GM19193 (cell line): ENCODE measurements around the gene AK2.
A peak's percentile ranks its signal among the peaks of the same experiment; 100 is the strongest.

Experiments
- POLR2A ChIP-seq: IDR thresholded peaks from 4 replicates; pipeline ENCODE4 v1.6.1; 2011; ENCODE audit not compliant: insufficient read depth, insufficient read length; ENCODE audit errors: extremely low read depth

Gene AK2

DNA sequence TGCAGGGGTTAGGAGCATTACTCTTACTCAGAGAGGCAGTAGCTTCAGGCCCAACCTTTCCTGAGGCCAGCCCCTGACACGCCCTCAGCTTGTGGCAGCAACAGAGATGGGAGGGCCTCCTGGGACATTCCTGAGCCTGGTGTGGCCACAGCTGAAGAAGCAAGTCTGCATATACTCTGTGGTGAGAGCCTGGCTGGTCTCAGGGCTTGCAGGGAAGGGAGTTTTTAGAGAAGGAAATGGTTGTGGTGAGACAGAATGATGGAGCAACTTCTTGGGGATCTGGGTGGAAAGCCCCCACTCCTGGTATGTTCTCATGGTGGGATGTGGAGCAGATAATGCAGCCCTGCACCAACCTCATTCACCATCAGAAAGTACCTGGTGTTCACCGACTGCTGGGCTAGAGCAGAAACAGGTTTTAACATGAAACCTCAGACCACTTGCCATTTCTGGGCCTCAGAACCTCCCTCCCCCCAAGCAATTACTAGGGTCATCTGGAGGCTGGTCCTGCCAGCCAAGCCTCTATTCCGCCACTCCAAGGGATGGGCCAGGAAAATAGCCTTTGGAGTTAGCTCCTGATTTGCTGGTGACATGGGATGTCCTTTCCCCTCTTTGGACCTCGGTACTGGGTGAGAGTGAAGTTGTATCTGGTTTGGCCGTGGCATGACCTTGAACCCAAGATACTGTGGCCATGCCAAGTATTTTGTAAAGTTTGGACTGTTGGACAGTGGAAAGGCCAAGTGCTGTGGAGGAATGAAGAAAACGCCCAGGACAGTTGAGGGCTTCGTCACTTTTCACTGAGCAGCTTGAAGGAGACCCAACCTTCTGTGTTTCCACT, 44.0 kb downstream of the AK2 start:
- TF ChIP-seq POLR2A: no peak

DNA sequence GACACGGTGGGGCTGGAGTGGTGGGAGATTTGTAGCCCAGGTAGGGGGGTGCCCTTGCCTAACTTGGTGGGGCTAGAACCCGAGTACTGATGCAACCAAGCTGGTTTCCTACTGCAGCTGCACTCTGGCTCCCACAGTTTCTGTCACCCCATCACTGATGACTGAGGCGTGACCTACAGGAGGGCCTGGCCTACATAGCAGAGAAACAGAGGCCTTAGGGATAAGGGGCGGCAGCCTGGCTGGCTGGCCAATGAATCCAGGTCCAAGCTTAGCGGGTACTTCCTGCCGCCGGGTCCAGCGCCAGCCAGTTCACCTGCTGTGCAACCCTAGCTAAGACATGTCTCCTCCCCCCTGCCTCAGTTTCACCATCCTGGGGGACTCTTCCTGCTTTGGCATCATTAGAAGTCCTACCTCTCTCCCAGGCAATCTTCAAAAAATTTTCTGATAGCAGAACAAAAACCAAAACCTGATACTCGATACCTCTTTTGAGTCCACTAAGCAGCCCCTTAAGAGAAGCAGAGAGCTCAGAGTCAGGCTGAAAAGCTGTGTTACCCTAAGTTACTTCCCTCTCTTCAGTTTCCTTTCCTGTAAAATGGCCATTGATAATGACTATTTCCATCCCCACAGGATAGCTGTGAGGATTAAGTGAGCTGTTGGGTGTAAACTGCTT, 44.7 kb downstream of the AK2 start:
- TF ChIP-seq POLR2A: peak; percentile 14

DNA sequence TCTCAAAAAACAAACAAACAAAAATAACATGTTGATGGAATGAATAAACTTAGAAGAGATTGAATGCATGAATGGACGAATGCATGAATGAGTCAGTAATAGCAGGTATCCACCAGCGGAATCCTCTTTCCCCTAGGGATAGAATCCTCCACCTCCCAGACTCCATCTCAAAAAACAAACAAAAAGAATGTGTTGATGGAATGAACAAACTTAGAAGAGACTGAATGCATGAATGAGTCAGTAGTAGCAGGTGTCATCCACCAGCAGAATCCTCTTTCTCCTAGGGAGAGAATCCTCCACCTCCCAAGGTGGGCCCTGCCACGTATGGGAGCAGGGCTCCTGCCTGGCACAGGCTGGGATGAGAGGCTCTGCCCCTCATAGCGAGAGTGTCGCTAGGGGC, 45.3 kb downstream of the AK2 start:
- no peak for TF ChIP-seq POLR2A

DNA sequence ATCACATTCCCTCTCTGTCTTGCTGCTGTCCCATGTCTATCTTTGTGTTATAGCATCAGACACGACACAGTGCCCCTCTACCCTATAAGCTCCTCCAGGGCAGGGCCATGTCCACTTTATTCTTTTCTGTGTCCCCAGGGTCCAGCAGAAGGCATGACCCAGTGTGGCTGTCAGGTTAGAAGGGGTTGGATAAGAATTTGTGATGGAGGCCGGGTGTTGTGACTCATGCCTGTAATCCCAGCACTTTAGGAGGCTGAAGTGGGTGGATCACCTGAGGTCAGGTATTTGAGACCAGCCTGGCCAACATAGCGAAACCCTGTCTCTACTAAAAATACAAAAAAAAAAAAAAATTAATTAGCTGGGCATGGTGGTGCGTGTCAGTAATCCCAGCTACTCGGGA, 45.8 kb downstream of the AK2 start:
- TF ChIP-seq POLR2A: no peak

DNA sequence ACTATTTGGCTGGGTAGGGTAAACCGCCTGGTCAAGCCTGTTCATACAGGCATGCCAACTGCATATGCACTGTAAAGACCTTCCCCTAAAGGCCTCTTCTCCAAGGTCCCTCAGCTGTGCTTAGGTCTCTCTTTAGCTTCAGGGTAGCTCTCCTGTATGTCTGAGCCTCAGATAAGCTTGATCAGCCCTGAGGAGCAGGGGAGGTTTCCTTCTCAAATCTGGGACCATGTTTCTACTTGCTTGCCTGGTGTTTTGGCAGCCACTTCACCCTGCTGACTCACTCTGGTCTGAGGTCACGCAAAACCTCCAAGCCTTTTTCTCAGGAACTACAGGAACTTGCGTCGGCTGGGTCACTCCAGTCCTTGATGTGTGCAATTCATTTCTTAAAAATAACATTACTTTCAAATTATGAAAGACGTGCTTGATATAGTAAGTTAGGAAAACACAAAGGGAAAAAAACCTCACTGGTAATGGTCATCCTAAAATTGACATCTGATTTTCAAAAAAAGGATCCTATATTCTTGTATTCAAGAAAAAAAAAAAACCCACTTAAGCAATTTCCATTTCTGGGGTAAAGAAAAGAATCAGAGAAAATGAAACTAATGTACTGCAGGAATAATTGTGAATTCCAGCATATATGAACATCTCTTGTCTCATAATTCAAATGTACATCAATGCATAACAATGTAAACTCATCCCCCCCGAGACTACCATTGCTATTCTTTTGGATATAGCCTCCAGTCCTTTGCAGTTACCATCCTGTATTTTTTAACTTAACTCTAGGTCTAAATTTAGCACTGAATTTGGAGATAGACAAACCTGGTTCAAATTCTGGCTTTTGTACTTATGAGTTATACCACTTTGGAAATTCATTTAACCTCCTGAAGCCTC, 47.3 kb downstream of the AK2 start:
- no peak for TF ChIP-seq POLR2A

DNA sequence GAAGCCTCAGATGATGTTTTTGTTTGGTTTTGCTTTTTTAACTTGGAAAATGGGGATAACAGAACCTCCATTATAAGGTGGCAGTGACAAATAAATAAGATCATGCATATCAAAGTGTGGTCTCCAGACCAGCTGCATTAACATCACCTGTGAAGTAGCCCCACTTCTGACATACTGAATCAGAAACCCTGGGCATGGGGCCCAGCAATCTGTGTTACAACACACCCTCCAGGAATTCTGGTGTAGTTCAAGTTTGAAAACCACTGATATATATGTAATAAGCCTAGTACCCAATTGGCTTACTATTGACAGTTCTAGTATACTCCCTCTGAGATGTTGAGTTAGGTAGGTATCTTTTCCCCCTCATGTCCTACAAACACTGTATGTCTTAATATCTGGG, 48.0 kb downstream of the AK2 start:
- no peak for TF ChIP-seq POLR2A

DNA sequence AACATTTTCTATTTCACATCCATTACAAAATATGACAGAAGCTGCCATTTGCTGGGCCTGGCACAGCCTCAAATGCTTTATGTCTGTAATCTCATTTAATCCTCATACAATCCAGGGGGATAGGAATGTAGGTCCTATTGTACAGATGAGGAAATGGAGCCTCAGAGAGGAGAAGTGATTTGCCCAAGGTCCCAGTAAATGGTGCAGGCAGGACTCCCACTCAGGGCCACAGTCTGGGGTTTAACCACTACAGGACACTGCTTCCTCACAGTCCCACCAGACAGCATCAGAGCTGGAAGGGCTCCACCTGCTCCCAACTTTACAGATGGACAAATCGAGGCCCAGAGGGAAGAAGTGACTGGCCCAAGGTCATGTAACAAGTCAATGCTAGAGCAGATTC, 51.5 kb downstream of the AK2 start:
- no peak for TF ChIP-seq POLR2A

DNA sequence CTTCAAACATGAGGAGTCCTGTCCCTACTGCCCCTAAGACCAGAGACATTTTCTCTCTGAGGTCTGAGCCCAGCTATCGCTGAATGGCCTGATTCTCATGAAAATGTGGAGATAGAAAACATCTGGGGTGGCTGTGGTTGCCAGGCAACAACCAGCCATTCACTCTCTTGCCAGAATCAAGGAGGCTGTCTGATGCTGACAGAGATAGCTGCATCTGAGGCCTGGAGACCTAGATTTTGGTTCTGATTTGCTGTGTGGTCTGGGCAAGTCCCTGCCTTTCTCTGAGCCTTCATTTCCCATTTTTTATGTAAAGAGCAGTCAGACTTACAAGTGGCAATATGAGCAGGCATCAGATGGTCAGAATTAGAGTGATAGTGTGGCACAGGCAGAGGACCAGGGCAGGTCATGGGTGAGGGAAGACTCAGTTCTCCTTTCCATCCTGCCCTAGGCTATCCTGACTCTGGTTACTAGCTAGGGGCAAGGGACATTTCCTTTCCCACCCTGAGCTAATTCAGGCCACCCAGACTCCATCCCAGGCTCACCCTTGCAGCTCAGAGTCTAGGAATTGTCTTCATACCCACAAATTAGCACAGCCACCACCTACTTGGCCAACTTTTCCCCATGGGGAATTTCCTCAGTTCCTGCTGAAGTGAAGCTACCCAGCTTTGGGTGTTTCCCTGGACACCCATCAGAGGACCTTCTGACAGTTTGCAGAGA, 52.1 kb downstream of the AK2 start:
- TF ChIP-seq POLR2A: no peak

DNA sequence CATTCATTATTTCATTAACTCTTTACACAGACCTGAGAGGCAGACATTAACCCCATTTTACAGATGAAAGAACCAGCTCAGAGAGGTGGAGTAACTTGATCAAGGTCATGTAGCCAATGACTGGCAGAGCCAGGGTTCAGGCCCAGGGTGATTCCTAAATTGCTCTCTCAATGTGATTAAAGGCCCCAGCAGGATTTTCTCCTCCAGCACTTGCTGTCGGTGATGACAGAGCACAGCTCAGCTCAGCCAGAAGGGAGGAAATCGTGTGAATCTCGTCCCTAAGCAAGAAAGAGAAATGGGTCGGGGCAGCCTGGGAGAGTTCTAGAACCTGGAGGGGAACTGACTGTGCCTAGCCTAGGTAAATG, 52.6 kb downstream of the AK2 start:
- TF ChIP-seq POLR2A: no peak

DNA sequence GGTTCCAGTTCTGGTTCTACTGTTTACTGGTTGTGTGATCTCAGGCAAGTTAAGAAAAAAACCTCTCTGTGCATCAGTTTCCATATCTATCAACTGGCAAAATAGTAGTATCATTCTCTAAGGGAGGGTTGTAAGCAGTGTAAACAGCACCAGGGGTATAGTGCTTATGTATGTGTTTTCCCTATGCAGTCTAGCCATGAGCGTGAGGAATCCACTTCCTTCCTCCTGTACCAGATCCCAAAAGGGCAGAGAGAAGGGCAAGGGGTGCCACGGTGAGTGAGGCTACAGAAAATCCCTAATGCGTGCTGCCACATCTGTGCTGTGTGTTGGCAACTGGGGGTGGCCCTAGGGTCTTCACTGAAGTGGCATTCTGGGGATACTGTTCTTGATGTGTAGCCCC, 53.7 kb downstream of the AK2 start:
- TF ChIP-seq POLR2A: no peak

DNA sequence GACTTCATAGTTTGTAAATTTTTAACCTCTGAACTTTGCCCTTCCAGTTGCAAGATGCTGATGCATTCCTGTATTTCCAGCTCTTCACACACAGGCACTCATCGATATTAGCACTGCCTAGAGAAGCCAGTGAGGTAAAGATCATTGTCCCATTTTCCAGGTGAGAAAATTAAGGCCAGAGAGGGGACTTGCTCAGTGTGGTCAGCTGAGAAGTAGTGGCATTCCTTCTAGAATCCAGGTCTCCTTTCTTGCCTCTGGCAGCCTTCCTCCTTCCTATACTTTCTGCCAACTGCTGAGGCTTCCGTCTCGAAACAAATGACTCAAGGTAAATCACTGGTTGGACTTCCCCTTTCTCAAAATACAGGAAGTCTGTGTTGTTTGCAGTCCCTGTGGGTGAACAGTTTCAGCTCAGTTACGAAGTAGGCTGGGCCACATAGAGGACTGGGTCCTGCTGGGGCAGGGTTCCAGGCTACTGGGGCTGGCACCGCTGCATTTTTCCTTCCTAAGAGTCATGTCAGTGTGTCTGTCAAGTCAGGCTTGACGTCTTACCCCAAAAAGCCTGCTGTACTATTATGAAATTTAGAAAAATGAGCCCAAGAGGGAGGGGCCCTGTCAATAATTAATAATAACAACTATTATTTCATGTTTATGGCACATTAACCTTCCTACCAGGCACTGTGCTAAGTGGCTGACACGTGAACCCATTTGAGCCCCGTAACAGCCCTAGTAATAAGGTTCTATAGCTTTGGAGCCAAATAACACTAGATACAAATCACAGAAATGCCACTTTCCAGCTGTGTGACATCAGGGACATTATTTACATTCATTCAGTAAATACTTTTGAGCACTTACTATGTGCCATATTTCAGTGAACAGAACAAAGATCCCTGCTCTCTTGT, 55.4 kb downstream of the AK2 start:
- TF ChIP-seq POLR2A: peak; percentile 78

DNA sequence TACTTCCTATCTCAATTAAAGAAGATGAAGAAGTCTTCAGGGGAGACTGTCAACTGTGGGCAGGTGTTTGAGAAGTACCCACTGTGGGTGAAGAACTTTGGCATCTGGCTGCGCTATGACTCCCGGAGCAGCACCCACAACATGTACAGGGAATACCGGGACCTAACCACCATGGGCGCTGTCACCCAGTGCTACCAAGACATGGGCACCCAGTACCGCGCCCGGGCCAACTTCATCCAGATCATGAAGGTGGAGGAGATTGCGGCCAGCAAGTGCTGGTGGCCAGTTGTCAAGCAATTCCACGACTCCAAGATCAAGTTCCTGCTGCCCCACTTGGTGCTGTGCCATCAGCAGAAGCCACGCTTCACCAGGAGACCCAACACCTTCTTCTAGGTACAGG, 56.6 kb downstream of the AK2 start:
- TF ChIP-seq POLR2A: no peak

DNA sequence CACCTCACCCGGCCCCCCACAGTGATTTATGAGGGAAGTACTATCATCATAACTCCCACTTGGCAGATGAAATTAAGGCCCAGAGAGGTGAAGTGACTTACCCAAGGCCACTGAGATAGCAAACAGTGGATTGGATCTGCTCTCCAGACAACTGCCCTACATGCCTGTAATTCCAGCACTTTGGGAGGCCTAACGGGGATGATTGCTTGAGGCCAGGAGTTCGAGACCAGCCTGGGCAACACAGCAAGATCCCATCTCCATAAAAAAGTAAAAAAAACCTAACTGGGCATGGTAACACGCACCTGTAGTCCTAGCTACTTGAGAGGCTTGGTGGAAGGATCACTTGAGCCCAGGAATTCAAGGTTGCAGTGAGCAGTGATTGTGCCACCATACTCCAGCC, 57.8 kb downstream of the AK2 start:
- TF ChIP-seq POLR2A: no peak
